ENCODE measurements around the gene FAM78B. TPM values are rescaled to one million over a fixed set of nuclear protein-coding genes. Genes with fewer than 3 reads are reported as not detected.

Gene FAM78B
- total RNA-seq, 2 donors from 2014 or later = 0.47 TPM; not detected in 1

GRCh38 chr1:166063701-166064100 lies 103.1 kb downstream of the FAM78B start:
- Mint-ChIP-seq H3K4me1 (ENCODE audit: low read depth in 2 of 2) (no peaks in the 10 kb centered on the region), H3K4me3 (no peak overlapping the region), H3K27me3 (peaks cover 0 to 4% of the 10 kb centered on the region in 2 donors), H3K27ac (no peak overlapping the region), H3K36me3 (no peaks in the 10 kb centered on the region), H3K9me3 (no peaks in the 10 kb centered on the region)
- DNase-seq (ENCODE audit: low spot score) (no peak), ATAC-seq (peak in 1 of 2 donors; percentile 45)

GRCh38 chr1:166062421-166063070 lies 104.3 kb downstream of the FAM78B start:
- Mint-ChIP-seq H3K27ac (no peak overlapping the region), H3K4me1 (ENCODE audit: low read depth in 2 of 2) (no peaks in the 10 kb centered on the region), H3K27me3 (peaks cover 0 to 6% of the 10 kb centered on the region in 2 donors), H3K36me3 (no peaks in the 10 kb centered on the region), H3K4me3 (no peak overlapping the region), H3K9me3 (no peaks in the 10 kb centered on the region)
- no peak for ATAC-seq
- DNase-seq (ENCODE audit: low spot score) = no peak

DNA sequence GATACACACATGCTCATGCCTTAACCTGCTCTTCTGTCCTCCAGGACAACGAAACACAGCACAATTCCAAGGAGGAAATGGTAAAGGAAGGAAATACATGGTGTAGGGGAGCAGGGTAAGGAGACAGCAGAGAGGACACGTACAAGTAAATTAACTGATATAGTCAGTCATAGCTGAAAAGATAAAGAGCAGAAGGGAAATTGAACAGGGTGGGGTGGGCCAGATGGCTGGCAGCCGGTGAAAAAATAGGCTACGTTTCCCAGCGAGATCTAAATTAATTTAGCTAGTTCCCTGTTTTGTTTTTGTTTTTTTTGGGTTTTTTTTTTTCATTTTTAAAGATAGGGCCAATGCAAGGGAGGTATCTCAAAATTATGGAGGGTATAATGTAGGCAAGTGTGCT lies 109.2 kb downstream of the FAM78B start:
- H3K9me3 Mint-ChIP-seq = no peaks in the 10 kb centered on the region

GRCh38 chr1:166053395-166053794 lies 113.4 kb downstream of the FAM78B start:
- Mint-ChIP-seq H3K27me3 (peaks cover 10 to 15% of the 10 kb centered on the region in 2 donors), H3K4me3 (no peak overlapping the region), H3K9me3 (no peaks in the 10 kb centered on the region), H3K4me1 (ENCODE audit: low read depth in 2 of 2) (no peaks in the 10 kb centered on the region), H3K36me3 (no peaks in the 10 kb centered on the region), H3K27ac (no peak overlapping the region)
- ATAC-seq = no peak
- no peak for DNase-seq (ENCODE audit: low spot score)

More for the DNA sequence above, 109.2 kb downstream of the FAM78B start:
- ATAC-seq (no peak), DNase-seq (ENCODE audit: low spot score) (no peak)
- H3K36me3 Mint-ChIP-seq = no peaks in the 10 kb centered on the region
- peaks cover 12 to 15% of the 10 kb centered on the region in 2 donors for H3K27me3 Mint-ChIP-seq
- no peak overlapping the region for H3K4me3 Mint-ChIP-seq
- no peak overlapping the region for H3K27ac Mint-ChIP-seq
- no peaks in the 10 kb centered on the region for H3K4me1 Mint-ChIP-seq (ENCODE audit: low read depth in 2 of 2)

- Mint-ChIP-seq H3K27me3 (peaks cover 10 to 14% of the 10 kb centered on the region in 2 donors), H3K4me3 (no peak overlapping the region), H3K36me3 (no peaks in the 10 kb centered on the region), H3K27ac (no peak overlapping the region), H3K9me3 (peaks cover 6% of the 10 kb centered on the region), H3K4me1 (ENCODE audit: low read depth in 2 of 2) (no peaks in the 10 kb centered on the region)
- DNase-seq (ENCODE audit: low spot score) (no peak), ATAC-seq (no peak)
These were observed 126.4 kb downstream of the FAM78B start for GRCh38 chr1:166040202-166040997.

DNA sequence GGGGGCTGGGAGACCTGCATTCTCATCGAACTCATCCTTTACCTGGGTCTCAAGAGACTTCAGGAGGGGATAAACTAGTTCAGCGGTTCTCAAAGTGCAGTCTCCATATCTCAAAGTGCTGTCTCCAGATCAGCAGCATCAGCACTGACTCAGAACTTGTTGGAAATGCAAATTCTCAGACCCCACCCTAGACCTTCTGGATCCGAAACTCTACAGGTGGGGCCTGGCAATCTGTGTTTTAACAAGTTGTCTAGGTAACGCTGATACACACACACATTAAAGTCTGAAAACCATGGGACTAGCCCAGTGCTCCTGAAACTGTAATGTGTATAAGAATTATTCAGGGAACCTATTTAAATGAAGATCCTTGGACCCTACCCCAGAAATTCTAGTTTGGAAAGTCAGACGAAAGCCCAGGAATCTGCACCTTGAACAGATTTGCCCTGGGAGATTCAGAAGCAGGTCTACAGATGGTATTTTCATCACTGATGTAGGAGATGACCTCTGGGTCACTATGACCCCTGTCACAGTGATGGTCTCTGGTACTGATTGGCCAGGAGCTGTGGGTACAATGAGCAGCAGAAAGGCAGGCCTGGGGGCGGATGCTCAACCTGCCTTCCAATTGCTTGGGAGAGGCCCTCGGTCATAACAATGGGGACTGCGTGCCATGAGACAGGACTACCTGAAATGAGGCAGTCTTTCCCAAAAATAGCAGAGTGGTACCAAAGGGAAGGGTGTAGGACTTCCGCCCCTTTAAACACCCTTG lies 127.2 kb downstream of the FAM78B start:
- H3K27me3 Mint-ChIP-seq = peaks cover 11 to 20% of the 10 kb centered on the region in 2 donors
- H3K27ac Mint-ChIP-seq = no peak overlapping the region

DNA sequence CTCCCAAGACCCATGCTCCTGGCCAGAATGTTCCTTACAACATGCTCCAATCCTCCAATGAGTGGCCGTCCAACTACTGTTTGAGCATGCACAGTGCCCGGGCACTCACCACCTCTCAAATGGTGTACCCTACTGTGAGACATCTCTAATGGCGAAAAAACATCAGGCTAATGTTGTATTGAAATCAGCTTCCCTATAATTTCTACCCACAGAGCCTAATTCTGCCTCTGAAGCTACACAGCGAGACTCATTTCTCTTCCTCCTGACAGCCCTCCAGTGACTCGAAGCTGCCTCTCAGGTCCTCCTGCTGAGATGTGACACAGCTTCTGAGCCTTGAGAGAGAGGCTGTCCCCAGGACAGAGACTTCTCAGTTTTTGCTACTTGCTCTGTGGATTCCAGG lies 130.7 kb downstream of the FAM78B start:
- Mint-ChIP-seq H3K4me1 (ENCODE audit: low read depth in 2 of 2) (peaks cover 0 to 2% of the 10 kb centered on the region in 2 donors), H3K4me3 (no peak overlapping the region), H3K27me3 (peaks cover 9 to 17% of the 10 kb centered on the region in 2 donors), H3K27ac (no peak overlapping the region), H3K9me3 (peaks cover 2% of the 10 kb centered on the region), H3K36me3 (no peaks in the 10 kb centered on the region)
- ATAC-seq (no peak), DNase-seq (ENCODE audit: low spot score) (no peak)

More for the DNA sequence above, 127.2 kb downstream of the FAM78B start:
- Mint-ChIP-seq H3K36me3 (no peaks in the 10 kb centered on the region), H3K4me3 (no peak overlapping the region), H3K9me3 (peaks cover 6% of the 10 kb centered on the region), H3K4me1 (ENCODE audit: low read depth in 2 of 2) (no peaks in the 10 kb centered on the region)
- no peak for ATAC-seq
- DNase-seq (ENCODE audit: low spot score) = no peak

DNA sequence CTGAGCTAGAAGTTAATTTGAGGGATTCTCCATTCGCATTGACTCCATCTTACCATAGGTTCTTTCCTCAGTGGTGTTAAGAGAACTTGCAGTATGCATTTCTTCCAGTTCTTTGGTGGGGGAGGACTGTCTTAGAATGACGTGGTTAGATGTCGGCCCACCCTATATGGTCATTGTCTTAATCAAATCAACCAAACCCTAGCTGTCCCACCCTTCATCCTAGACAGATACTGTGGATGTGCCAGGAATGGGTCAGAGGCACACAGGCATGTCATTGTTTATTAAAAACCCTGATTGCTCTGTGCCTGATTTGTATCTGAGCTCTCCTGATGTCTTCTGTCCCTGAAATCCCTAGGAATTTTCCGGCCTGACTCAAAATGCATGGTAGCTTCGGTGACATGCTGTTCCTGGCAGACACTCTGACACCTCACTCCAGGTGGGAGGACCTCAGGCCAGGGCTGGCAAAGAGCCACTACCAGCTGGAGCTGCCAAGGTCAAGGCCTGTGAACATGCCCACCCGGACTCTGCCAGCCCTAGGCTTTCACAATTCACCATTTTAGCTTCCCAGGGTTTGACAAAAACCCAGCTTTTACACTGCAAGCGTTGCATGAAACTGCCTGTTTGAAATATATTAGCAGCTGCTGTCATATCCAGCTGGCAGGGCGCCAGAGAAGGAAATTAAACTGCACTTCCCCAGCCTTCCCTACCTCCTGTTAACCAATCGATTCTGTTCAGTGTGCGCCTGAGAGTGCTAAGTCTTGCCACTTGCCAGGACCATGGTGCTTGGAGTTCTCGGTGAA lies 134.0 kb downstream of the FAM78B start:
- no peak overlapping the region for H3K27ac Mint-ChIP-seq
- H3K4me1 Mint-ChIP-seq (ENCODE audit: low read depth in 2 of 2) = peaks cover 0 to 2% of the 10 kb centered on the region in 2 donors
- H3K27me3 Mint-ChIP-seq = peaks cover 11 to 24% of the 10 kb centered on the region in 2 donors
- DNase-seq (ENCODE audit: low spot score) (no peak), ATAC-seq (no peak)
- no peaks in the 10 kb centered on the region for H3K36me3 Mint-ChIP-seq
- peaks cover 2% of the 10 kb centered on the region for H3K9me3 Mint-ChIP-seq
- no peak overlapping the region for H3K4me3 Mint-ChIP-seq

GRCh38 chr1:166031932-166032571 lies 134.7 kb downstream of the FAM78B start:
- Mint-ChIP-seq H3K9me3 (peaks cover 2% of the 10 kb centered on the region), H3K4me1 (ENCODE audit: low read depth in 2 of 2) (peaks cover 0 to 2% of the 10 kb centered on the region in 2 donors), H3K27me3 (peaks cover 11 to 24% of the 10 kb centered on the region in 2 donors), H3K27ac (no peak overlapping the region), H3K4me3 (no peak overlapping the region), H3K36me3 (no peaks in the 10 kb centered on the region)
- DNase-seq (ENCODE audit: low spot score) (no peak), ATAC-seq (no peak)

- no peaks in the 10 kb centered on the region for H3K36me3 Mint-ChIP-seq
- no peak for DNase-seq (ENCODE audit: low spot score)
- ATAC-seq = no peak
- H3K4me3 Mint-ChIP-seq = no peak overlapping the region
- peaks cover 18 to 31% of the 10 kb centered on the region in 2 donors for H3K27me3 Mint-ChIP-seq
- peaks cover 0 to 2% of the 10 kb centered on the region in 2 donors for H3K4me1 Mint-ChIP-seq (ENCODE audit: low read depth in 2 of 2)
- no peak overlapping the region for H3K27ac Mint-ChIP-seq
- H3K9me3 Mint-ChIP-seq = peaks cover 2% of the 10 kb centered on the region
These were observed 137.4 kb downstream of the FAM78B start for GRCh38 chr1:166029196-166029945.

DNA sequence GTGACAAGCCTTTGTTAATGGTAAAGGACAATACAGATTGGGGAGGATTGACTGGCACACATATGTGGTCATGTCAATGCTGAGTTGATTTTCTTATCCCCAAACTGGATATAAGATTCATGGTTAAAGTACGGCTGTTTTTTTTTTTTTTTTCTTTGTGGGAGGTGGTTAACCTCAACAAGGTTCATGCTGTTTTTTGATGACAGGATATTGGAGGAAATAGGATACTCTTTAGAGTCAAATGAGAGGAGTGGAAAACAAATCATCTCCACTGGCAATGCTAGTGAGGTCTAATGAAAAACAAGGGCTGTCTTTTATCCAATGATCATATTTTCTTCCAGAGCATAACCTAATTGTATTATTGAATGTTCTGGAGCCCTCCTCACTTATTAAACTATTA lies 140.2 kb downstream of the FAM78B start:
- Mint-ChIP-seq H3K4me1 (ENCODE audit: low read depth in 2 of 2) (peaks cover 0 to 2% of the 10 kb centered on the region in 2 donors), H3K4me3 (no peak overlapping the region), H3K36me3 (no peaks in the 10 kb centered on the region), H3K9me3 (peaks cover 2% of the 10 kb centered on the region), H3K27me3 (peaks cover 21 to 35% of the 10 kb centered on the region in 2 donors), H3K27ac (no peak overlapping the region)
- no peak for DNase-seq (ENCODE audit: low spot score)
- ATAC-seq = no peak

- H3K9me3 Mint-ChIP-seq = no peaks in the 10 kb centered on the region
- ATAC-seq = no peak
- H3K4me3 Mint-ChIP-seq = no peak overlapping the region
- no peaks in the 10 kb centered on the region for H3K36me3 Mint-ChIP-seq
- peaks cover 0 to under 1% of the 10 kb centered on the region in 2 donors for H3K4me1 Mint-ChIP-seq (ENCODE audit: low read depth in 2 of 2)
- DNase-seq (ENCODE audit: low spot score) = no peak
- H3K27me3 Mint-ChIP-seq = peaks cover 18 to 31% of the 10 kb centered on the region in 2 donors
- no peak overlapping the region for H3K27ac Mint-ChIP-seq
These were observed 140.7 kb downstream of the FAM78B start for GRCh38 chr1:166026143-166026542.
